A204.1 (cell line): ENCODE measurements around the gene CTDP1.
"Not testable (repeated sequence)": the region's sequence is repeated elsewhere in the genome, so short reads cannot be mapped to it uniquely, and the experiment has no call there.

Experiments used
- FAIRE-seq: peaks from 2 replicates; lab custom pipeline; 2012; peaks lifted over from hg19 to GRCh38; lab: Jason Lieb, UNC

Gene CTDP1

GRCh38 chr18:79681484-79682387, 2.1 kb downstream of the CTDP1 start:
- no peak for FAIRE-seq

DNA sequence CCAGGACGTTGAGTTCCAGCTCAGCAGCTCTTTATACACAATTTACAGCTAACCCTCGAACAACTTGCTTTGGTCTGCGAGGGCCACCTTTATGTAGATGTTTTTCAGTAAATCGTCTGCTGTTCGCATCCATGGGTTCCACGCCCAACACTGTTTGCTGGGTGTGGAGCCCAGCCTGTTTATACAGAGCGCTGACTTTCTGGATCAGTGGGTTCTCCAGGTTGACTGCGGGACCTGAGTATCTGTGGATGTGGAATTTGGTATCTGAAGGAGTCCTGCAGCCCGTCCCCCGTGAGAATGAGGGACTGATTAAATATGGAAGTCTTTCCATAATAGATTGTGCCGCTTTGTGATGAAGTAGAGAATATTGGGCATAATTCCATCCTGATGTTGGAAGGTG, 2.9 kb downstream of the CTDP1 start:
- no peak for FAIRE-seq

DNA sequence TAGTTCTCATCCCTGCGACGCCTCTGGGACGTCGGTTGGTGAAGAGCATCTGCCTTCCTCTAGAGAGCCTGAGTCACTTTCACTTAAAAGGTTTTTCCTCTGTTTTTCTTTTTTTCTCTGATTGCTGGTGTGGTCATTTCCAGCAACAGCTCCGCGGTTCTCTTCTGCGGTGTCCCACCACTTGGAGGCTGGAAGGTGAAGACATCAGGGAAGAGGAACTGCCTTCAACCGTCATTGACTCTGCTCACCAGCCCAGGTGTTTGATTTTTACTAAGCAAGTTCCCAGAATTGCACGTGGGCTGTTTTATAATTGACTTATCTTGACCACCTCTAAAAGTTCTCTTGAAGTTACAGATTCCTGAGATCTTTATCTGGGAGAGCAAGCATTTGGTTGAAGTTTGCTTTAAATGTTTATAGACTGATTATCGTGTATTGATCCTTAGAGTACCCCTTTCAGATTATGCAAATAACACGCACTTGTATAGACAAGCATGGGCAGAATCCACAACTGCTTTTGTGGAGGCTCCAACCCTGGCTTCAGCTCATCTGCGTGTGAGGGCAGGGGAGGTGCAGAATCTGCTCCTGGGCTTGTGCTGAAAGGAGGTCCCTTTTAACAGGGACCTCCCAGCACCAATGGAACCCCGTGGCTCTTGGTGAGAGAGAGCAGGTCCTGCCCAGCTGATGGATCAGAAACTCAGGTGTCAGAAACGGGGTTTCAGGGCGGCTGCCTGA, 3.5 kb downstream of the CTDP1 start:
- FAIRE-seq = no peak

- FAIRE-seq = no peak
These were observed 4.2 kb downstream of the CTDP1 start for GRCh38 chr18:79683626-79684282.

GRCh38 chr18:79684283-79684631, 4.7 kb downstream of the CTDP1 start:
- no peak for FAIRE-seq

- no peak for FAIRE-seq
These were observed 5.2 kb downstream of the CTDP1 start for GRCh38 chr18:79684787-79685186.

DNA sequence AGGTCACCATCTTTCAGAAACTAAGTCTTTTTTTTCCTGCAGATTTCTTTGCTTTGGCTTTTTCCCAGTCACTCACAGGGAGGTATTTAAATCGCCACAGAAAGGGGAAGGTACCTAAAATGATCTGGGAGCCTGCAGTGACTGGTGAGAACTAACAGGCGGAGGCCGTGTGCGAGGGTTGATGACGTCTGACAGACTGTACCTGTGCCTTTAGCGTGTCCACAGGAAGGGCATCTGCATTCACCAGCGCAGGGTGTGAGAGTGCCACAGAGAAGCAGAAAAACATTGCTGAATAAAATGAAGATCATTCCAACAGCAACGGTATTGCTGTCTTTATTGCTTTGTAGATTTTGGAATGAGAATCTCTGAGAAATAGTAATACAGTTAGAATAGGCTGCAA, 5.7 kb downstream of the CTDP1 start:
- no peak for FAIRE-seq

DNA sequence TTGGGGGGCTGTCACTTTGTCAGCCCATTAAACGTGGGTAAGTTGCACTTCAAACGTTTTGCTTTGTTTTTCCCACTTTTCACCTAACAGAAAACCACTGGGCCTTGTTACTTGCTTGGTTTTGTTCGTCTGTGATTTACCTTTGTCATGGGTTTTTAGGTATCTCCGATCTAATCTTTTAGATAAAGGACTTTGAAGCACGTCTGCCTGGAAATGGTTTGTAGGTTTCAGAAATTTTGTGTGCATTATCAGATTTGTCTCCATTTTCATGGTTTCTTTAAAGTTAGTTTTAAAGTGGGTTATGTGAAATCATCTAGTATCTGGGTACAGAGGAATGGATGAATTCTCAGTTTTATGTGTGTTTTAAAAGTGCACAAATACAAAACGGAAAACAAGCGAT, 6.4 kb downstream of the CTDP1 start:
- no peak for FAIRE-seq

DNA sequence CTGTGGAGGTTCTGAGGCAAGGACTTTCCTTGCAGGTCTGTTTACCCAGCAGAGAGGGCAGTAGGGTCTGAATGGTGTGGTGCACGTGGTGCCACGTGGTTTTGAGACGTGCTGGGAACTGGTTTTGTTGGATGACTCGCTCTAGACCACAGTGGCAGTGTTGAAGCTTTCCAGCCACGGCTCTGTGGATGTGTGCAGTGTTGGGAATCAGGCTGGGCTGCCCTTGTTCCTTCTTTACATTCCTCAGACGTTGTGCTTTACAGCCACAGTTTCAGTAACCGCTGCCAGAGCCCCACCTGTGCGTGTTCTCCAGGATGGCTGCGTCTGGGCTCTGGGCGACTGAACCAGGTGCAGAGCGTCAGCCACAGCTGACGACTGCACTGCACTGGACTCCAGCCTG, 8.2 kb downstream of the CTDP1 start:
- no peak for FAIRE-seq

DNA sequence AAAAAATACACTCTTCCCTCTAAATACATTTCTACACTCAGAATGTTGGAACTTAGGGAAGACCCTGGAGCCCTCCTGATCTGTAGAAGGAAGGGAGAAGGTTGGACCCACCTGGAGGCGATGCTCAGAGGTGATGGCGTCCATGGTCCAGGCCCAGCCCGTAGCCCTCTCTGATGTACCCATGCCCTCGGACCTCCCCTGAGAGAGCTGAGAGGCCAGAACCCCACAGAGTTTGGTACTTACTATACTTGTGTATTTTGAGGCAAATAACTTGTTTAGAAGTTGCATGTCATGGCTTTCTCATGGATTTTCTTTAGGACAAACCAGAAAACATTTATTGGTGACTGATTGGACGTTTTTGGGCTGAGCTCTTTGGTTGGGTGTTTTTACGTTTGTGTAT, 10.5 kb downstream of the CTDP1 start:
- no peak for FAIRE-seq

DNA sequence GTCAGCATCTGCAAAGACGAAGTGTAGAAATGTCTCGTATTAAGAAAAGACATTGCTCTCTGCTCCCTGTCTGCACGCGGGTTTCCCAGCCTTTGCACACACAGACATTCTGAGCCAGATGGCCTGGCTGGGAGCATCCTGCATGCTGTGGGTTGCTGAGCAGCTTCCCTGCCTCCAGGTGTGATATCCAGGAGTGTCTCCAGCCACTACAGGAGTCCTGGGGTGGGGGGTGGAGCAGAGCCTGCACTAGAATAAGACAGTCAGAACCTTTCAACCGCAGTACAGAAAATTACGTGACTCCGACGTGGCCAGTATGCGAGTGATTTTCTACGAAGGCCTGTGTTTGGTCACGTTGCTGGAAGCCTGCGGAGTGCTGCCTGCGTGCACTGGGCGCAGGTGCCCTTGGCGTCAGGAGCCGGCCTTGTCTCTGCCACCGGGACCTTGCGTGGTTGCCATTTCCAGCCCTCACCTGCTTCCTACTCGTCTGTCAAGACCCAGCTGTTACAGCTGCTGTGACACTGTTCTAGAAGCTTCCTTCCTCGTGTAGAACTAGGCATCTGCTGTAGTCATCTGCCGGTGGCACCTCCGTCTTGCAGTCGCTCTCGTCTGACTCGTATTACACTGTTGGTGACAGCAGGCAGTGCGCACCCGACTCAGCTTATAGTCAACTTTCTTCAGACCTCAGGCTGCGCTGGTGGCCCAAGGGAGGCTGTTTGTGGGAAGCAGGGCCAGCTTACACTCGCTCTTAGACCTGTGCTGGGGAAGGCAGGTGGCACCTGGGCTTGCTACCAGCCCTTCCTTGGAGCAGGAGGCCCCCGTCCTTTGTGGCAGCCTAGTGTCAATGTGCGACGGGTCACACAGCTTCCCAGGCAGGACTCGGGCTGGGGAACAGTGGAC, 11.2 kb downstream of the CTDP1 start:
- FAIRE-seq = no peak

GRCh38 chr18:79692056-79692455, 12.5 kb downstream of the CTDP1 start:
- no peak for FAIRE-seq

DNA sequence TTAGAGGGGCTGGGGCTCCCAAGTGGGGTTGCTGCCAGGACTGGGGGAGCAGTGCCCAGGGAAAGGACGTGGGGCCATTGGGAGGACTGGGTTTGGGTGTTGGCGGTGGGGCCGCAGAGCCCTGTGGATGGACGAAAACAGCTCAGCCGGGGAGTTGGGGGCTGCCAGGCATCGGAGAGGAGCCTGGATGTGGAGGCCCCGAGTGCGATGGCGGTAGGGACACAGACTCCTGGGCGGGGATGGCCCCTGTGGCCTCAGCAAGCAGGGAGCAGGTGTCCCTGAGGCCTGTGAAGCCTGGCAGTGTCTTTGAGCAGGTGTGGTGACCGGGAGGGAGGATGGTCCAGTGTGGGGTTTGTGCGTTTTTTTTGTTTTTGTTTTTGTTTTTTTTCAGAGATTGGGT, 13.3 kb downstream of the CTDP1 start:
- FAIRE-seq = no peak

DNA sequence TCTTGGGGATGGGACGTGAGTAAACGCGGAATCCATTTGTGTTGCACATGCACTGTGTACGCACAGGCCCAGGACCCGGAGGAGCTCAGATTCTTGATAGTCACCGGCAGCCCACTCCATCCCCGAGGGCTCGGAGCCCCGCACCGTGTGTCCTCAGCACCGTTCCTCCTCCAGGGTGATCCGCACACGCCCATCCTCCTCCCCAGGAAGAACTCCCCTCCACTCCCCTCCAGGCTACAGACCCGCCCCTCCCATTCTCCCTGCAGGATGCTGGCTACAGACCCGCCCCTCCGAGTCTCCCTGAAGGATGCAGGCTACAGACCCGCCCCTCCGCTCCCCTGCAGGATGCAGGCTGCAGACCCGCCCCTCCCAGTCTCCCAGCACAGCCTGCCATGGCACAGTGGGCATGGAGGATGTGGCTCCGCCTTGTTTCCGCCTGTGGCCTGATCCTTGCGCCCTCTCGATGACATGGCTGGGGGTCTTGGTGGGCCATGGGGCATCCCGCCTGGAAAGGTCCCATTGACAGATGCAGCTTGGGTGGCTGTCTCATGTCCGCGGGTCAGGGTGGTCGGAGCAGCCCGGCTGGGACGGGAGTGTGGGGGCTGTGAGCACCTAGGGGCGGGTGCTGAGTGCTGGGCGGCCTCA, 14.1 kb downstream of the CTDP1 start:
- no peak for FAIRE-seq

DNA sequence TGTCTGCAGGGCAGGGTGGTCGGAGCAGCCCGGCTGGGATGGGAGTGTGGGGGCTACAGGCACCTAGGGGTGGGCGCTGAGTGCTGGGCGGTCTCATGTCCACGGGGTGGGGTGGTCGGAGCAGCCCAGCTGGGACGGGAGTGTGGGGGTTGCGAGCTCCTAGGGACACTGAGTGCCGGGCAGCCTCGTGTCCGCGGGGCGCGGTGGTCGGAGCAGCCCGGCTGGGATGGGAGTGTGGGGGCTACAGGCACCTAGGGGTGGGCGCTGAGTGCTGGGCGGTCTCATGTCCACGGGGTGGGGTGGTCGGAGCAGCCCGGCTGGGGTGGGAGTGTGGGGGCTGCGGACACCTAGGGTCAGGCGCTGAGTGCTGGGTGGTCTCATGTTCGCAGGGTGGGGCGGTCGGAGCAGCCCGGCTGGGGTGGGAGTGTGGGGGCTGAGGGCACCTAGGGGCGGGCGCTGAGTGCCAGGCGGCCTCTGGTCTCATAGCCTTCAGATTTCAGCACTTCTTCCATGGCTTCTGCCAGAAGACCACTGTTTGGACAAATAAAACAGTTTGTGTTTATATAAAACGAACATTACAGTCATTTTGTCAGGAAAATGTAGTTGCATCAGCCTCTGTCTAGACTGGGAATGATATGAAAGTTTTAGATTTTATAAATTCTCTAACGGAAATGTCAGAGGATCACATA, 14.7 kb downstream of the CTDP1 start:
- not testable (repeated sequence) for FAIRE-seq

DNA sequence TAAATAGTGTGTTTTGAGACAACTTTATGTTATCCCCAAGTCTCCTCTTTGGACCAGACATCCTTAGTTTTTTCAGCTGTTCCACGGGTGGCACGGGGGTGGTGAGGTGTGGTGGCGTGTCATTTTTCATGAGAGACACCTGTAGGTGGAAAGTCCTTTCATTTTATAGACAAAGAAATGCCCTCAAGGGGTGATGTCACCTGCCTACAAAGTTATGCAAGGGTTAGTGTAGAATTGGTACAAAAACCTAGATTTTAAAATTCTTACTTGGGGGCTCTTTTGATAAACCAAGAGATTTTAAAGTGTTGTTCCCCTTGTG, 15.3 kb downstream of the CTDP1 start:
- FAIRE-seq = no peak

- no peak for FAIRE-seq
These were observed 15.7 kb downstream of the CTDP1 start for GRCh38 chr18:79695269-79695668.

DNA sequence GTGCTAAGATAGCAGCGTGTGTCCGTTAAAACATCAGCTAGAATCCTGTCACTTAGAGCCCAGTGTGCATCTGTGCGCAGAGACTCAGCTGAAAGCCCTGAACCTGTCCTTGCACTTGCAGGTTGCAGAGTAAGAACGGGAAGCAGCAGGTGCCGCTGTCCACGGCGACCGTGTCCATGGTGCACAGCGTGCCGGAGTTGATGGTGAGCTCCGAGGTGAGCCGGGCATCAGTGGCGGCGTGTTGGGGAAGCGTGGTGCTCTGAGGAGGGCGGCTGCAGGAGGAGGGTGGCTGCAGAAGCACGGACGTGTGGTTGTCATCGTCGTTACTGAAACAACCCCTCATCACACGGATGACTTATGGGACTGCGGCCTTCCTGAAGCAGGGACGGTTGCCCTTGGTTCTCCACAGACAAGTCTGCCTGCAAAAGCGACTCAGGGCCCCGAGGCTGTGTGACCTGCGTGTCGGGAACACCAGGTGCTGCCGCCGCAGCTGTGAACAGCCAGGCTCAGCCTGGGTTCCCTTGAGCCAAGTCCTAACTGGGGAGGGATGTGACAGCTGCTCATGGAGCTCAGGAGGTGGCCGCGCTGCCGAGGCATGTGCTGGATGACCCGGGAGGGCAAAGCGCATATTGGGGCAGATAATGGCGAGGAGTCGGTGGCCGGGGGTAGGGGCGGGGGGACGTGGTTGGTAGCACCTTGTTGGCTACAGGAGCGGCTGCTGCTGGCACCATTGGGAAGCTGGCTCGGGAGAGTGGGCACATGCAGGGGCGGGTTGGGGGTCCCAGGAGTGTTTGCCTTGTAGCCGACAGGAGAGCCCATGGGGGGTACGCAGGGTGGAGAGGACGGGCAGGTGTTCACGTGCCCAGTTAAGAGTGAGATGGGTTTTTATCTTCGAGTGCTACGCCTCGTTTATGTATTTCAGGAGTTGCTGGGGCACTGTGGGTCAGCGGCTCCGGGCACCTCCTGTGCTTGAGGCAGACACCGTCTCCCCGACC, 16.6 kb downstream of the CTDP1 start:
- FAIRE-seq = no peak

DNA sequence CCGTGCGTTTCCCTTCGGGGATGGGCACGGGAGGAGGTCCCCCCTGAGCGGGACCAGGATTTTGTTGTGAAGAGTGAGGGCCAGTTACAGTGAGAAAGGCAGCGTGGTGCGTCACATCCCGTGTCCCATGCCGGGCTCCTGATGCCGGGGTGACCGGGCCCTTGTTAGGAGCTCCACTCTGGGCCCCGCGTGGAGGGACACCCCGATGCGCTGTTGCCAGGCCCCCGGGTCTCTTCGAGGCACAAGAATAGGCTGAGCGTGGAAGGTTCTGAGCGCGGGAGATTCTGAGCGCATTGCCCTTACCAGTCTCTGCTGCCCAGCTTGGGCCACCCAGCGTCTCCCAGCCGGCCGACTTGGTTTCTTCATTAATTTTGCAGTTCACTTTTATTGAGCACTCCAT, 17.6 kb downstream of the CTDP1 start:
- FAIRE-seq = no peak

GRCh38 chr18:79697976-79698375, 18.4 kb downstream of the CTDP1 start:
- FAIRE-seq = no peak
